ENCODE results near the gene HSPG2.

DNA sequence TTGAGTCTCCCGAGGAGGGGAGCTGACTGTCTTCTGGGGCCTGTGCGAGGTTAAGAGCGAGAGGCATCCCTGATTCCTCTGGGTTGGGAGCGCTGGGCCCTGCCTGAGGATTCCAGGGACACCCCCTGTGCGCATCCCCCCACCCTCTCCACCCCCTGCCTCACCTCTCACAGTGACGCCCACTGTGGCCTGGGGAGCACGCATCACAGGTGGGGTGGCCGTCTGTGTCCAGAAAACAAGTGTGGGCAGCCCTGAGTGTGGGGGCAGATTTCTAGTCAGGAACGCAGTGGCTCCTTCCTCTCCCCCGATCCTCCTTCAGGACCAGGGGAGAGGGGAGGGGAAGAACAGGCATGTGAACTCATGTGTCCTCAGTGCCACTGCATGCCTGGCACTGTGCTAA, 63.3 kb downstream of the HSPG2 start:
- no peak for TF ChIP-seq EP300 (IDR thresholded peaks at IDR 0.05)
- no peak for TF ChIP-seq POLR2AphosphoS5 (IDR thresholded peaks at IDR 0.05)
- TF ChIP-seq, protein P1, sequence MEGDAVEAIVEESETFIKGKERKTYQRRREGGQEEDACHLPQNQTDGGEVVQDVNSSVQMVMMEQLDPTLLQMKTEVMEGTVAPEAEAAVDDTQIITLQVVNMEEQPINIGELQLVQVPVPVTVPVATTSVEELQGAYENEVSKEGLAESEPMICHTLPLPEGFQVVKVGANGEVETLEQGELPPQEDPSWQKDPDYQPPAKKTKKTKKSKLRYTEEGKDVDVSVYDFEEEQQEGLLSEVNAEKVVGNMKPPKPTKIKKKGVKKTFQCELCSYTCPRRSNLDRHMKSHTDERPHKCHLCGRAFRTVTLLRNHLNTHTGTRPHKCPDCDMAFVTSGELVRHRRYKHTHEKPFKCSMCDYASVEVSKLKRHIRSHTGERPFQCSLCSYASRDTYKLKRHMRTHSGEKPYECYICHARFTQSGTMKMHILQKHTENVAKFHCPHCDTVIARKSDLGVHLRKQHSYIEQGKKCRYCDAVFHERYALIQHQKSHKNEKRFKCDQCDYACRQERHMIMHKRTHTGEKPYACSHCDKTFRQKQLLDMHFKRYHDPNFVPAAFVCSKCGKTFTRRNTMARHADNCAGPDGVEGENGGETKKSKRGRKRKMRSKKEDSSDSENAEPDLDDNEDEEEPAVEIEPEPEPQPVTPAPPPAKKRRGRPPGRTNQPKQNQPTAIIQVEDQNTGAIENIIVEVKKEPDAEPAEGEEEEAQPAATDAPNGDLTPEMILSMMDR (IDR thresholded peaks at IDR 0.05) = no peak
- TF ChIP-seq POLR2A (IDR thresholded peaks at IDR 0.05) = no peak

Measured in gastroesophageal sphincter (tissue), 3 donors.